ENCODE data around the gene CCDC70. TPM values are rescaled to one million over a fixed set of nuclear protein-coding genes. Genes with fewer than 3 reads are reported as not detected.

Gene CCDC70
- total and polyA plus RNA-seq, 2 of the 8 experiments (the other 6 are each of a cell fraction or from before 2014, with no cell fraction given): not detected

DNA sequence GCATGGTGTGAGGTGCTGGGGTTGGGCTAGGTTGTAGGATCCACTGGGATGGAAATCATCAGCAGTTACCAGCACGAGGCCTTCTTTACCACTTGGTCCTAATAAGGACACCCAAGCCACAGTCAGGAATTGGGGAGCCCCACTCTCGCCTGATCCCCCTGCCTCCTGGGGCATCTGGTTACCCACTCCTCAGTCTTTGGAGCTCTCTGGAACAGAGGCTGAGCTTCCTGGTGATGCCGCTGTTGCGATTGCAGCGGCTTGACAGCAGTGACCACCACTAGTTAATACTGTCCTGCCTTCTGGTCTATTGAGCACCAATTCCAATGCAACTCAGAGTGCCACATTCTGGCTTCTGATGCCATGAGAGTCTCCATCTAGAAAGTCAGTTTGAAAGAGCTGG lies 30.2 kb upstream of the CCDC70 start (continued):
- TF ChIP-seq, protein P1, sequence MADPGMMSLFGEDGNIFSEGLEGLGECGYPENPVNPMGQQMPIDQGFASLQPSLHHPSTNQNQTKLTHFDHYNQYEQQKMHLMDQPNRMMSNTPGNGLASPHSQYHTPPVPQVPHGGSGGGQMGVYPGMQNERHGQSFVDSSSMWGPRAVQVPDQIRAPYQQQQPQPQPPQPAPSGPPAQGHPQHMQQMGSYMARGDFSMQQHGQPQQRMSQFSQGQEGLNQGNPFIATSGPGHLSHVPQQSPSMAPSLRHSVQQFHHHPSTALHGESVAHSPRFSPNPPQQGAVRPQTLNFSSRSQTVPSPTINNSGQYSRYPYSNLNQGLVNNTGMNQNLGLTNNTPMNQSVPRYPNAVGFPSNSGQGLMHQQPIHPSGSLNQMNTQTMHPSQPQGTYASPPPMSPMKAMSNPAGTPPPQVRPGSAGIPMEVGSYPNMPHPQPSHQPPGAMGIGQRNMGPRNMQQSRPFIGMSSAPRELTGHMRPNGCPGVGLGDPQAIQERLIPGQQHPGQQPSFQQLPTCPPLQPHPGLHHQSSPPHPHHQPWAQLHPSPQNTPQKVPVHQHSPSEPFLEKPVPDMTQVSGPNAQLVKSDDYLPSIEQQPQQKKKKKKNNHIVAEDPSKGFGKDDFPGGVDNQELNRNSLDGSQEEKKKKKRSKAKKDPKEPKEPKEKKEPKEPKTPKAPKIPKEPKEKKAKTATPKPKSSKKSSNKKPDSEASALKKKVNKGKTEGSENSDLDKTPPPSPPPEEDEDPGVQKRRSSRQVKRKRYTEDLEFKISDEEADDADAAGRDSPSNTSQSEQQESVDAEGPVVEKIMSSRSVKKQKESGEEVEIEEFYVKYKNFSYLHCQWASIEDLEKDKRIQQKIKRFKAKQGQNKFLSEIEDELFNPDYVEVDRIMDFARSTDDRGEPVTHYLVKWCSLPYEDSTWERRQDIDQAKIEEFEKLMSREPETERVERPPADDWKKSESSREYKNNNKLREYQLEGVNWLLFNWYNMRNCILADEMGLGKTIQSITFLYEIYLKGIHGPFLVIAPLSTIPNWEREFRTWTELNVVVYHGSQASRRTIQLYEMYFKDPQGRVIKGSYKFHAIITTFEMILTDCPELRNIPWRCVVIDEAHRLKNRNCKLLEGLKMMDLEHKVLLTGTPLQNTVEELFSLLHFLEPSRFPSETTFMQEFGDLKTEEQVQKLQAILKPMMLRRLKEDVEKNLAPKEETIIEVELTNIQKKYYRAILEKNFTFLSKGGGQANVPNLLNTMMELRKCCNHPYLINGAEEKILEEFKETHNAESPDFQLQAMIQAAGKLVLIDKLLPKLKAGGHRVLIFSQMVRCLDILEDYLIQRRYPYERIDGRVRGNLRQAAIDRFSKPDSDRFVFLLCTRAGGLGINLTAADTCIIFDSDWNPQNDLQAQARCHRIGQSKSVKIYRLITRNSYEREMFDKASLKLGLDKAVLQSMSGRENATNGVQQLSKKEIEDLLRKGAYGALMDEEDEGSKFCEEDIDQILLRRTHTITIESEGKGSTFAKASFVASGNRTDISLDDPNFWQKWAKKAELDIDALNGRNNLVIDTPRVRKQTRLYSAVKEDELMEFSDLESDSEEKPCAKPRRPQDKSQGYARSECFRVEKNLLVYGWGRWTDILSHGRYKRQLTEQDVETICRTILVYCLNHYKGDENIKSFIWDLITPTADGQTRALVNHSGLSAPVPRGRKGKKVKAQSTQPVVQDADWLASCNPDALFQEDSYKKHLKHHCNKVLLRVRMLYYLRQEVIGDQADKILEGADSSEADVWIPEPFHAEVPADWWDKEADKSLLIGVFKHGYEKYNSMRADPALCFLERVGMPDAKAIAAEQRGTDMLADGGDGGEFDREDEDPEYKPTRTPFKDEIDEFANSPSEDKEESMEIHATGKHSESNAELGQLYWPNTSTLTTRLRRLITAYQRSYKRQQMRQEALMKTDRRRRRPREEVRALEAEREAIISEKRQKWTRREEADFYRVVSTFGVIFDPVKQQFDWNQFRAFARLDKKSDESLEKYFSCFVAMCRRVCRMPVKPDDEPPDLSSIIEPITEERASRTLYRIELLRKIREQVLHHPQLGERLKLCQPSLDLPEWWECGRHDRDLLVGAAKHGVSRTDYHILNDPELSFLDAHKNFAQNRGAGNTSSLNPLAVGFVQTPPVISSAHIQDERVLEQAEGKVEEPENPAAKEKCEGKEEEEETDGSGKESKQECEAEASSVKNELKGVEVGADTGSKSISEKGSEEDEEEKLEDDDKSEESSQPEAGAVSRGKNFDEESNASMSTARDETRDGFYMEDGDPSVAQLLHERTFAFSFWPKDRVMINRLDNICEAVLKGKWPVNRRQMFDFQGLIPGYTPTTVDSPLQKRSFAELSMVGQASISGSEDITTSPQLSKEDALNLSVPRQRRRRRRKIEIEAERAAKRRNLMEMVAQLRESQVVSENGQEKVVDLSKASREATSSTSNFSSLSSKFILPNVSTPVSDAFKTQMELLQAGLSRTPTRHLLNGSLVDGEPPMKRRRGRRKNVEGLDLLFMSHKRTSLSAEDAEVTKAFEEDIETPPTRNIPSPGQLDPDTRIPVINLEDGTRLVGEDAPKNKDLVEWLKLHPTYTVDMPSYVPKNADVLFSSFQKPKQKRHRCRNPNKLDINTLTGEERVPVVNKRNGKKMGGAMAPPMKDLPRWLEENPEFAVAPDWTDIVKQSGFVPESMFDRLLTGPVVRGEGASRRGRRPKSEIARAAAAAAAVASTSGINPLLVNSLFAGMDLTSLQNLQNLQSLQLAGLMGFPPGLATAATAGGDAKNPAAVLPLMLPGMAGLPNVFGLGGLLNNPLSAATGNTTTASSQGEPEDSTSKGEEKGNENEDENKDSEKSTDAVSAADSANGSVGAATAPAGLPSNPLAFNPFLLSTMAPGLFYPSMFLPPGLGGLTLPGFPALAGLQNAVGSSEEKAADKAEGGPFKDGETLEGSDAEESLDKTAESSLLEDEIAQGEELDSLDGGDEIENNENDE (IDR thresholded peaks at IDR 0.05; ENCODE audit: insufficient replicate concordance, low read length): no peak
- TF ChIP-seq SIX5 (IDR thresholded peaks at IDR 0.05; ENCODE audit: low read depth, low read length) (no peak), TBP (IDR thresholded peaks at IDR 0.05; ENCODE audit: low read depth, low read length) (no peak), TAF7 (optimal IDR thresholded peaks at IDR 0.05; ENCODE audit: borderline replicate concordance, low read depth, low read length) (no peak), HDAC2 (IDR thresholded peaks at IDR 0.05; ENCODE audit: borderline replicate concordance in 1 of 2, low read depth in 2 of 2, low read length in 2 of 2) (no peak), KDM1A (IDR thresholded peaks at IDR 0.05; ENCODE audit: borderline replicate concordance, low read length) (no peak), SRF (IDR thresholded peaks at IDR 0.05; ENCODE audit: low read depth, low read length) (no peak)
- TF ChIP-seq, protein P2, sequence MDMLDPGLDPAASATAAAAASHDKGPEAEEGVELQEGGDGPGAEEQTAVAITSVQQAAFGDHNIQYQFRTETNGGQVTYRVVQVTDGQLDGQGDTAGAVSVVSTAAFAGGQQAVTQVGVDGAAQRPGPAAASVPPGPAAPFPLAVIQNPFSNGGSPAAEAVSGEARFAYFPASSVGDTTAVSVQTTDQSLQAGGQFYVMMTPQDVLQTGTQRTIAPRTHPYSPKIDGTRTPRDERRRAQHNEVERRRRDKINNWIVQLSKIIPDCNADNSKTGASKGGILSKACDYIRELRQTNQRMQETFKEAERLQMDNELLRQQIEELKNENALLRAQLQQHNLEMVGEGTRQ (IDR thresholded peaks at IDR 0.05; ENCODE audit: low read length): no peak

Measured in H1 (cell line).